ENCODE results near the gene SCD5.

SCD5 gene

GRCh38 chr4:82587826-82588540 is 210.6 kb downstream of the SCD5 start:
- no peak for DNase-seq
- intact Hi-C loops (cut with DNase I): no loop called here

GRCh38 chr4:82585690-82586435 is 212.7 kb downstream of the SCD5 start:
- intact Hi-C loops (cut with DNase I): no loop called here
- DNase-seq: peak in 7 of 42 donors; percentile 6 to 27 (median 16)

- intact Hi-C loops (cut with DNase I): no loop called here
- no peak for DNase-seq
Measured at GRCh38 chr4:82584931-82585330, 213.7 kb downstream of the SCD5 start.

DNA sequence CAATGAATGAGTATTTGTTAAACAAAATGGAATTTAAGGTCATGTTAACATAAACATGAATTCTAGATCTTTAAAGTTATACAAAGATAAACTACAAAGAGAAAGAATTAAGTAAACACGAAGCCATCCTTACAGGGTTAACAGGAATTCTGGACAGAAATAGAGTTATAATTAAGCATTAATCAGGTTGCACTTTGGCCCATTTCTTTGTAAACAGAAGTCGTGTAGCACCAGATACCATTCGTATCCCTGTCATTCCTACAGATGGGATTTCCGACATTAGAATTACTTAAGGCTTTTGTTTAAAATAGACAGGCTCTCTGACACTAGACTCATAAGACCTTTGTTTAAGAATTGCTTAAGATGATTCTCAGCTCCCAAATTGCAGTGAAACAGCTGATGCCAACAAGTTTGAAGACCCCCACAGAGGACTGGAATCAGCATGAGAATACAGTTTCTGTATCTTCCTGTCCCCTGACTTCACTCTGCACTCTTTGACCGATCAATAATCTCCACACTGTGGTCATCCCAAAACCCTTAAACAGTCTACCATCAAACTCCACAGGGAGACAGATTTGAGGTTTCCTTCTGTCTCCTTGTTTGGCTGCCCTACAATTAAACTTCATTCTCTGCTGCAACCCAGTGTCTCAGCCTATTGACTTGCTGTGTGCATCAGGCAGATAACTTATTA is 214.6 kb downstream of the SCD5 start:
- intact Hi-C loops (cut with DNase I): no loop called here
- no peak for DNase-seq

- intact Hi-C loops (cut with DNase I): no loop called here
- DNase-seq: no peak
Measured at GRCh38 chr4:82579932-82580331, 218.7 kb downstream of the SCD5 start.
